A673 (cell line): Measurements from ENCODE around the gene PDZD4. TPM values are rescaled to one million over a fixed set of nuclear protein-coding genes. Genes with fewer than 3 reads are reported as not detected.
A peak's percentile ranks its signal among the peaks of the same experiment; 100 is the strongest.

Experiments
- BruUV-seq: library from RNA; stranded (reverse); fragments of 400-500 nt; replicated peaks from 2 replicates; lab custom pipeline; 2021; lab: Mats Ljungman, UMichigan
- CTCF ChIA-PET: fragments of 300-600 bp; sonication (Branson Sonifier 250); formaldehyde crosslinking; loops from one replicate; lab custom pipeline; 2022; ENCODE audit warnings: antibody characterized with exemption; lab: Charles Lee
- POLR2A ChIA-PET: fragments of 300-600 bp; sonication (Branson Sonifier 250); formaldehyde crosslinking; loops from one replicate; lab custom pipeline; 2022; ENCODE audit warnings: antibody characterized with exemption; ENCODE audit not compliant: low non-redundant PET; lab: Charles Lee
- DNase-seq: peaks from one replicate; pipeline ENCODE4 v3.0.0-alpha.2; 2015; ENCODE audit warnings: low spot score
- H3K27ac ChIP-seq: fragments of 200-600 bp; sonication (generic); 2 replicates; pipeline ENCODE4 v1.5.1; 2016; ENCODE audit warnings: mixed run types, low read depth, mild to moderate bottlenecking, mixed read lengths, antibody characterized with exemption, low read length; ENCODE audit not compliant: poor library complexity, severe bottlenecking
- H3K27me3 ChIP-seq: fragments of 200-600 bp; sonication (generic); replicated peaks from 2 replicates; pipeline ENCODE4 v1.6.1; 2017; ENCODE audit warnings: mixed run types, low read depth, mild to moderate bottlenecking, mixed read lengths, antibody characterized with exemption, low read length; ENCODE audit not compliant: insufficient read depth, poor library complexity
- H3K36me3 ChIP-seq: fragments of 200-600 bp; sonication (generic); 2 replicates; pipeline ENCODE4 v1.6.1; 2016; ENCODE audit warnings: mixed run types, mild to moderate bottlenecking, mixed read lengths, antibody characterized with exemption, low read length; ENCODE audit not compliant: insufficient read depth, poor library complexity, severe bottlenecking
- H3K4me1 ChIP-seq: fragments of 200-600 bp; sonication (generic); 2 replicates; pipeline ENCODE4 v1.6.1; 2017; ENCODE audit warnings: mixed run types, mild to moderate bottlenecking, mixed read lengths, antibody characterized with exemption, low read length; ENCODE audit not compliant: insufficient read depth, poor library complexity, severe bottlenecking
- H3K4me3 ChIP-seq: fragments of 200-600 bp; sonication (generic); 2 replicates; pipeline ENCODE4 v1.5.1; 2016; ENCODE audit warnings: low read depth, mixed run types, mild to moderate bottlenecking, mixed read lengths, low read length; ENCODE audit not compliant: poor library complexity, severe bottlenecking
- H3K9me3 ChIP-seq: fragments of 200-600 bp; sonication (generic); 2 replicates; pipeline ENCODE4 v1.6.1; 2016; ENCODE audit warnings: mixed run types, low read depth, mild to moderate bottlenecking, mixed read lengths, antibody characterized with exemption, low read length; ENCODE audit not compliant: poor library complexity, severe bottlenecking
- CTCF ChIP-seq: fragments of 300-800, 200-600 bp; sonication (generic); conservative IDR thresholded peaks from 2 replicates; pipeline ENCODE4 v1.5.1; 2017; ENCODE audit warnings: low read depth, mild to moderate bottlenecking, antibody characterized with exemption, low read length, moderate library complexity, mixed read lengths
- EZH2 ChIP-seq: fragments of 200-600 bp; sonication (generic); IDR thresholded peaks from 2 replicates; pipeline ENCODE4 v1.6.1; 2017; ENCODE audit warnings: borderline replicate concordance, low read depth, mild to moderate bottlenecking, mixed read lengths, antibody characterized with exemption, low read length; ENCODE audit not compliant: poor library complexity, severe bottlenecking
- intact Hi-C: fragments of 100-400 bp; cut with micrococcal nuclease; formaldehyde crosslinking; loops from one replicate; pipeline ENCODE4 v1.10.0; 2022; ENCODE audit not compliant: unreplicated experiment
- total RNA-seq: library from RNA; stranded (reverse); gene quantifications from 2 replicates; pipeline ENCODE4 v1.2.3, GENCODE V29; 2021

PDZD4 gene
- total RNA-seq, 1 experiment from 2014 or later = 2.6 TPM

- no TSS peak for BruUV-seq
- no peaks in the 10 kb centered on the region for H3K4me1 ChIP-seq
- H3K36me3 ChIP-seq = no peaks in the 10 kb centered on the region
- H3K9me3 ChIP-seq = no peaks in the 10 kb centered on the region
- no peak for DNase-seq
- intact Hi-C loops = no loop called here
- ChIA-PET CTCF (no interaction called here), POLR2A (no interaction called here)
- H3K27me3 ChIP-seq = no peaks in the 10 kb centered on the region
- H3K27ac ChIP-seq = no peak overlapping the region
- no peak for TF ChIP-seq CTCF
- no peak for TF ChIP-seq EZH2
- H3K4me3 ChIP-seq = no peak overlapping the region
Measured at GRCh38 chrX:153766871-153767673, 63.3 kb downstream of the PDZD4 start.

- Histone ChIP-seq H3K4me3 (no peak overlapping the region), H3K27ac (no peak overlapping the region), H3K9me3 (no peaks in the 10 kb centered on the region), H3K36me3 (no peaks in the 10 kb centered on the region), H3K27me3 (no peaks in the 10 kb centered on the region), H3K4me1 (no peaks in the 10 kb centered on the region)
- DNase-seq = peak; percentile 28
- intact Hi-C loops = no loop called here
- BruUV-seq = no TSS peak
- ChIA-PET POLR2A (no interaction called here), CTCF (interaction anchor here (0.6 kb wide), 1 partner anchor 129 kb away, joined by 5 read pairs; no protein-coding TSS in a partner anchor)
- TF ChIP-seq CTCF (no peak), EZH2 (no peak)
Measured at GRCh38 chrX:153766098-153766817, 64.1 kb downstream of the PDZD4 start.

GRCh38 chrX:153765138-153766079, 64.9 kb downstream of the PDZD4 start:
- no TSS peak for BruUV-seq
- CTCF ChIA-PET = no interaction called here

More at GRCh38 chrX:153765138-153766079, 64.9 kb downstream of the PDZD4 start:
- no peaks in the 10 kb centered on the region for H3K9me3 ChIP-seq
- no peaks in the 10 kb centered on the region for H3K36me3 ChIP-seq
- no peaks in the 10 kb centered on the region for H3K27me3 ChIP-seq
- H3K4me3 ChIP-seq = no peak overlapping the region
- DNase-seq = no peak
- POLR2A ChIA-PET = no interaction called here
- H3K27ac ChIP-seq = no peak overlapping the region
- TF ChIP-seq EZH2 = no peak
- intact Hi-C loops = no loop called here
- H3K4me1 ChIP-seq = no peaks in the 10 kb centered on the region
